NCI-H748 treated with DMSO at 0.1 percent for 48 hours (cell line): ENCODE measurements around the gene RBPMS2.
"Not testable (repeated sequence)": the region's sequence is repeated elsewhere in the genome, so short reads cannot be mapped to it uniquely, and the experiment has no call there.

Experiments
- DNase-seq: peaks from one replicate; lab custom pipeline; 2025; lab: John Stamatoyannopoulos, UW

Gene RBPMS2

GRCh38 chr15:64775551-64776401, at the start of gene RBPMS2:
Gene RBPMS2 (minus strand): TSS chr15:64775589. CDS start chr15:64775319, 270 bp downstream.
- DNase-seq, result no peak

DNA sequence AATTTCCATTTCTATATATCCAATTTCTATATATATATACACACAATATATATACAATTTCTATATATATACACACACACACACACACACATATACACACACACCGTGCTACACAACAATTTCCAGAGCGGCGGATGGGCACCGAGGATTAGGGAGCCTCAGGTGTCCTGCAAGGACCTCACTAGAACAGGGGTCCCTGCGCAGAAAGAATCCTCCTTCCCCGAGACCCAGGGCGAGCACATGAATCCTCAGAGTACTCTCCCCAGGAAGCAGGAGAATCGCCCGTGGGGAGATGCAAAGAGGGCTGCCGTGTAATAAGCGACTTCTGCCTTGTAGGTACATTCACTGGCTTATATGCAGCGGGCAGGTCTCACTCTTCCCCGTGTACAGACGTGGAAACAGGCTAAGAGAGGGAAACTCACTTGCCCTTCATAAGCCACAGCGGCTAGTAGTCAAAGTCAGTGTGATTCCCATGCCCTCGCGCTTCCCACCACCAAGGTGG, 49.6 kb upstream of the RBPMS2 start:
- no peak for DNase-seq

DNA sequence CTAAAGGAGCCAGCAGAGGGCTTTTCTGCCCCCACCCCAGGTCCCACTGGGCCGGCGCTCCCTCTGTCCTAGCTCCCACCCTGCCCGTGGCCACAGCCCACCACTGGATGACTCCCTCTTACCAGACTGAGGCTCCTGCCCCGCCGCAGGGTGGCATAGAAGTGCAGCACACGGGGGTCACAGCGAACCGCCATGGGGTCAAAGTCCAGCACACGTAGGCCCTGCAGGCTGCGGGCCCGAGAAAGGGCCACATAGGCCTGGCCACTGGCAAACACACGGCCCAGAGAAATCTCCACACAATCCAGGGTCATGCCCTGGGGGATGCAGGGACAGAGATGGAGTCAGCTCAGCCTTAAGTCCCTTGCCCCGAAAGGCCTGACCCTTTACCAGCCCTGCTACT, 41.1 kb upstream of the RBPMS2 start:
- no peak for DNase-seq

DNA sequence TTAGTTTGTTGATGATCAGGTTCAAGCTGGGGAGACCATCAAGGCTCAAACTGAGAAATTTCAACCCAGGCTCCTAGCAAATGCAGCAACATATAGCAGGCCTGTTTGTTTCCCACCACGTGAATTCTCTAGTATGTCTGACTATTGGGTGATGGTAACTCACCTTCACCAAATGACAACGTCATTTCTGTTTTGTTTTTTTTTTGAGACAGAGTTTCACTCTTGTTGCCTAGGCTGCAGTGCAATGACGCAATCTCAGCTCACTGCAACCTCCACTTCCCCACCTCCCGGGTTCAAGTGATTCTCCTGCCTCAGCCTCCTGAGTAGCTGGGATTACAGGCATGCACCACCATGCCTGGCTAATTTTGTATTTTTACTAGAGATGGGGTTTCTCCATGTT, 39.6 kb upstream of the RBPMS2 start:
- not testable (repeated sequence) for DNase-seq

DNA sequence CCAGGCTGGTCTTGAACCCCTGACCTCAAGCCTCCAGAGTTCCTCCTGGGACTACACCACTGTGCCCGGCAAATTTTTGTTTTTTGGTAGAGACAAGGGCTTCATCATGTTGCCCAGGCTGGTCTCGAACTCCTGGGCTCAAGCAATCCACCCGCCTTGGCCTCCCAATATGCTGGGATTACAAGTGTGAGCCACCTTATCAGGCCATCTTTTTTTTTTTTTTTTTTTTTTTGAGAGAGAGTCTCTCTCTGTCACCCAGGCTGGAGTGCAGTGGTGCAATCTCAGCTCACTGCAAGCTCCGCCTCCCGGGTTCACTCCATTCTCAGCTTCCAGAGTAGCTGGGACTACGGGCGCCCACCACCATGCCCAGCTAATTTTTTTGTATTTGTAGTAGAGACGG, 38.9 kb upstream of the RBPMS2 start:
- DNase-seq, result not testable (repeated sequence)

DNA sequence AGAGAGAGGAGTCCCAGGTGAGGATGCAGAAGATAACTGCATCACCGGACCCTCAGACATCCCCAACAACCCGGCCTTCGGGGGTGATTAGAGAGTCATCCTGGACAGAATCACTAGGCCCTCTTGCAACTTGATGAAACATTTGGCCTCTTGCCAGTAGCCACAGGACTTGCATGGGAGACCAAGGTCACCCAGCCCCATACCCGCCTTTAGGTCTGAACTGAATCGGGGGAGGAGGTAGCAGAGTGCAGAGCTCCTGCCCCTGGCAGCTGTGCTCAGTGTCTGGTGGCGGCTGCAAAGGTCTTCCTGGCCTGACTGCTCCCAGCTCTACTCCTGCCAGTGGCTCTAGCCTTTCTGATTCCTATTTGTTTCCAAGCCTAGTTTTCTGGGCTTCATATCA, 37.7 kb upstream of the RBPMS2 start:
- no peak for DNase-seq

- no peak for DNase-seq
These were observed 35.3 kb upstream of the RBPMS2 start for GRCh38 chr15:64810497-64811326.

GRCh38 chr15:64809649-64810496, 34.5 kb upstream of the RBPMS2 start:
- DNase-seq, result peak; percentile 50

- DNase-seq, result no peak
These were observed 33.5 kb upstream of the RBPMS2 start for GRCh38 chr15:64808785-64809453.

DNA sequence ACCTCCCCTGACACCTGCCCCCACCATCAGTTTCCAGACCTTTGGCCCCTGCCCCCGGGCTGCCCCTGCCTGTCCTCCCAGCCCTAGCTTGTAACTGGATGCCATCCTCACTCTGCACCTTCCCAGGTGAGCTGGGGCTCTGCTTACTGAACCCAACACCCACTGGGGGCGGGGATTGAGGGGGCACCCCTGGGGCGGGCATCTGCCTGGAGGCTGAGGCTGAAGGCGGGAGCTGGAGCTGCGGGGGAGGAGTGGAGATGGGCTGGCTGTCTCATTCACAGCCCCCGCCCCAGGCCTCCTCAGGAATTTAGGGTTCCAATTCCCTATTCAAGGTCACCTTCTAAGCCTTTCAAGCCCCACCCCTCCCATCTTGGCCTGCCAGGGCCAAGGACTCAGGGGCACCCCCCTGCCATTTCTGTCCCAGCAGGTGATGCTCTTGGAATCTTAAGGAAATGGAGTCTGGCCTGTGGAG, 32.4 kb upstream of the RBPMS2 start:
- DNase-seq, result no peak

DNA sequence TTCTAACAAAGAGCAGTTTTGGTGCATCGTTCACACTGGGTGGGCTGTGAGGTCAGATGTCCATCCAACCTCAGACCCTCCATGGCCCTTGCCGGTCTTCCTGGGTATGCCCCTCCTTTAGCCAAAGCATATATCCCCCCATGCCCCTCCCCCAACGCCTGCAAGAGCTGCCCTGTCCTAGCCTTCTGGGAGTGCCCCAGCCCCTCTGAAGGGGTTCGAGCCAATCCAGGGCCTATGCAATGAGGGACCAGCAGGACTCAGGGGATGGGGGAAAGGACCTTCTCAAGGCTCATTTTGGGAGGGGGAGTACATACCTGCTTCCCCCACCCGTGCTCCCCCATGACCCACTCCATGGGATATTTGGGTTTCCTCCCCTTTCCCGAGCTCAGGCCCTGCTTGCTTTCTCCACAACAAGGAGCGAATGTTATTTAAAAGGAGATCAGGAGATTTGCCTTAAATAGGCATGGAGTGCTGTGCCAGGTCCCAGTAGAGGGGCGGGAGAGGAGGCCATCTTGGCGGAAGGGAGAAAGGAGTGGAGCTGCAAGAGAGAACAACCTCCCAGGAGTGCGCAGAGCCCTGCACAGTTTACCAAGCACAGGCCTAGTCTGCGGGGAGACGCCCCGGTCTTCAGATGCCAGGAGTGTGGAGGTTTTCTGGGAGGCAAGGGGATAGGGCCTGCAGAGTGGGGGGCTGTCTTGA, 31.8 kb upstream of the RBPMS2 start:
- DNase-seq, result no peak

DNA sequence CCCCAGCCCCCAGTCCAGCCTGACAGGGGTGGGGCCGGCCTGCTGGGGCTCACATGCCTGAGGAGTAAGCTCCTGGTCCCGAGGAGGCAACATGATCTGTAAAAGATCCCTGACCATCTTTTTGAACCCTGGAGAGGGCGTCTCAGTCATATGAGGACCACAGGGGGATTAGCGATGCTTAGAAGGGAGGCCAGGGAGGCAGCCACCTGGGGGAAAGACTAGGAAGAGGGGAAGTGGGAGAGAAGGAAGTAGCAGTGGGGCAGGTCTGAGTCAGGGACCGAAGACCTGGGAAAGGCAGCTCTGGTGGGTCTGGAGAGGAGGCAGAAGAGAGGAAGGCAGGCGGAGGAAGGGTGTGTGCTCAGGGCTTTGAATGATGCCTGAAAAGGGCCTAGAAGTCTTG, 31.1 kb upstream of the RBPMS2 start:
- no peak for DNase-seq

DNA sequence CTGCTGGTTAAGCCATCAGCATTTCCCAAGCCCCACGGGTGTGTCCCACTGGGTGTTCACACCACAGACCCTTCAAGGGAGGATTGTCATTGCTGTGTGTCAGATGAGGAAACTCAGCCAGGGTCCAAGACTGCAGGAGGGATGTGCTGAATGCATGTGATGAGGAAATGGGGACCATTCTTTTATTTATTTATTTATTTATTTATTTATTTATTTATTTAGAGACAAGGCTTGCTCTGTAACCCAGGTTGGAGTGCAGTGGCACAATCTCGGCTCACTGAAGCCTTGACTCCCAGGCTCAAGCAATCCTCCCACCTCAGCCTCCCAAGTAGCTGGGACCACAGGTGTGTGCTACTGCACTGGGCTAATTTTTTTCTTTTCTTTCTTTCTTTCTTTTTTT, 29.2 kb upstream of the RBPMS2 start:
- no peak for DNase-seq

DNA sequence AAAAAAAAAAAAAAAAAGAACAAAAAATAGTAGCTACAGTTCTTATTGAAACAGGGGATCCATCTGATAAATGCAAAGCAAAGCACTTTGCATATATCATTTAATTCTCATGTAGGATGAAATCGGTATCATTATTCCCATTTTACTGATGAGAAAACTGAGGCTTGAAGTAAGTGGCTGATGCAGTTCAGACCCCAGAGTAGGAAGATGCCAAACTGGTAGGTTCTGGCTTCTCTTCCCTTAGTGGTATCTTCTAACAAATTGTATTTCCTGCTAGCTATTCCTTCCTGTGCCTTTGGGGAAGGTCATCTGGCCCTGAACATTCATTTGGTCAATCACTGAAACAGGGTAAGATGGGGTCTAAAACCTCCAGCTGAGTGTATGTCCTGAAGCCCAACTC, 28.1 kb upstream of the RBPMS2 start:
- DNase-seq, result no peak

- no peak for DNase-seq
These were observed 25.1 kb upstream of the RBPMS2 start for GRCh38 chr15:64800476-64800875.

- not testable (repeated sequence) for DNase-seq
These were observed 23.5 kb upstream of the RBPMS2 start for GRCh38 chr15:64798905-64799304.

- not testable (repeated sequence) for DNase-seq
These were observed 20.5 kb upstream of the RBPMS2 start for GRCh38 chr15:64795921-64796320.

GRCh38 chr15:64795299-64795698, 19.9 kb upstream of the RBPMS2 start:
- not testable (repeated sequence) for DNase-seq

DNA sequence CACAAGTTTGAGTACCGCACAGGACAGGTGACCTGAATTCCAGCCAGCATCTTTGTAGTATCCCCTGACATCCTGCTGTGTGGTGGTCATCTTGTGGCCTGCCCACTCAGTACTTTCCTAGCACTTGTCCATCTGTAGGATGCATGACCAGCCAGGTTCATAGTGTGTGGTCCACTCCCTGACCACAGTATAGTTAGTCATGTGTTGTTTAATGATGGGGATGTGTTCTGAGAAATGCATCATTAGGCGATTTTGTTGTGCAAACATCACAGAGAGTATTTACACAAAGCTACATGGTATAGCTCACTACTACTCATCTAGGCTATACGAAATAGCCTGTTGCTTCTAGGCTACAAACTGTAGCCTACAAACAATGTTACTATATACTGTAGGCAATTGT, 16.9 kb upstream of the RBPMS2 start:
- DNase-seq, result no peak

DNA sequence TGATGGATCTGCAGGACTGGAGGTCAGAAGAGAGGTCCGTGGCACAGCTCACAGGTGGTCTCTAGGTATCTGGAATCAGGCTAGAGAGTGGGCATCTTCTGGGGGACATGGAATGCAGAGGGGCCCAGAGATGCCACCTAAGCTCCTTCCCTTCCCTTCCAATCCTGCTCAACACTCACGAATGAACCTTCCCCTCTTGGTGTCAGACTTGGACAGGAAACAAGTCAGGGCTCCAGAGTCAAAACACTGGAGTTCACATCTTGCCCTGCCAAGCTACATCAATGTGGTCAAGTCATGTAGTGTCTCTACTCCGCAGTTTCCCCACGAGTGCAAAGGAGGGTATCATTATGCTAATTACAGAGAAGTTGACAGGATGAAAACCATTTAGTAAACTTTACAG, 16.0 kb upstream of the RBPMS2 start:
- no peak for DNase-seq

- DNase-seq, result no peak
These were observed 8.4 kb upstream of the RBPMS2 start for GRCh38 chr15:64783796-64784195.
